Keratinocyte (primary cell): ENCODE measurements around the gene CTDSP2. TPM values are rescaled to one million over a fixed set of nuclear protein-coding genes. Genes with fewer than 3 reads are reported as not detected.

Source experiments
- DNase-seq: peaks from one replicate; pipeline ENCODE4 v3.0.0-alpha.2; 2011; ENCODE audit warnings: low read depth, missing footprints, low spot score
- FAIRE-seq: peaks from 2 replicates; lab custom pipeline; 2011; peaks lifted over from hg19 to GRCh38; lab: Jason Lieb, UNC
- H2AFZ ChIP-seq: 2 replicates; pipeline ENCODE4 v1.6.0; 2012; ENCODE audit warnings: low read length, control low read depth, inconsistent platforms; ENCODE audit not compliant: control insufficient read depth
- H3K27ac ChIP-seq: 2 replicates; pipeline ENCODE4 v1.5.1; 2011; ENCODE audit warnings: low read length; ENCODE audit not compliant: control insufficient read depth, insufficient read depth
- H3K27me3 ChIP-seq: 3 replicates; pipeline ENCODE4 v1.6.0; 2011; ENCODE audit warnings: low read length; ENCODE audit not compliant: control insufficient read depth, insufficient read depth; ENCODE audit errors: extremely low read depth
- H3K36me3 ChIP-seq, 2 experiments: 2 replicates in 1 of 2; 3 replicates in 1 of 2; pipeline ENCODE4 v1.5.1; 2011; ENCODE audit warnings: low read length in 2 of 2, mild to moderate bottlenecking in 1 of 2; ENCODE audit not compliant: control insufficient read depth in 2 of 2, insufficient read depth in 2 of 2; ENCODE audit errors: extremely low read depth in 1 of 2
- H3K4me1 ChIP-seq: 3 replicates; pipeline ENCODE4 v1.5.1; 2011; ENCODE audit warnings: low read length; ENCODE audit not compliant: control insufficient read depth, insufficient read depth; ENCODE audit errors: extremely low read depth
- H3K4me2 ChIP-seq: 3 replicates; pipeline ENCODE4 v1.6.0; 2011; ENCODE audit warnings: low read depth, low read length; ENCODE audit not compliant: control insufficient read depth, insufficient read depth; ENCODE audit errors: extremely low read depth
- H3K4me3 ChIP-seq, 3 experiments: fragments of 200-600 bp in 1 of 3; sonication (generic) in 1 of 3; 2 replicates in 2 of 3; 3 replicates in 1 of 3; pipeline ENCODE4 v1.5.1; 2011 to 2016; ENCODE audit warnings: low read length in 3 of 3, mild to moderate bottlenecking in 3 of 3, control low read depth in 2 of 3, inconsistent platforms in 1 of 3, low read depth in 1 of 3, mixed read lengths in 1 of 3, mixed run types in 1 of 3, moderate library complexity in 1 of 3; ENCODE audit not compliant: control insufficient read depth in 2 of 3, insufficient read depth in 2 of 3; ENCODE audit errors: extremely low read depth in 1 of 3
- H3K79me2 ChIP-seq: 2 replicates; pipeline ENCODE4 v1.6.0; 2012; ENCODE audit warnings: low read length; ENCODE audit not compliant: control insufficient read depth, insufficient read depth
- H3K9ac ChIP-seq: 3 replicates; pipeline ENCODE4 v1.6.0; 2011; ENCODE audit warnings: low read length; ENCODE audit not compliant: control insufficient read depth, insufficient read depth; ENCODE audit errors: extremely low read depth
- H3K9me1 ChIP-seq: 3 replicates; pipeline ENCODE4 v1.6.0; 2011; ENCODE audit warnings: low read length; ENCODE audit not compliant: control insufficient read depth, insufficient read depth; ENCODE audit errors: extremely low read depth
- H3K9me3 ChIP-seq: 2 replicates; pipeline ENCODE4 v1.5.1; 2012; ENCODE audit warnings: low read depth, low read length; ENCODE audit not compliant: control insufficient read depth
- H4K20me1 ChIP-seq: 3 replicates; pipeline ENCODE4 v1.6.0; 2011; ENCODE audit warnings: low read length; ENCODE audit not compliant: control insufficient read depth, insufficient read depth; ENCODE audit errors: extremely low read depth
- CTCF ChIP-seq, 3 experiments: IDR thresholded peaks in 1 of 3; conservative IDR thresholded peaks in 1 of 3; optimal IDR thresholded peaks in 1 of 3; 2 replicates in 2 of 3; 3 replicates in 1 of 3; pipeline versions ENCODE3 to v1.5.1; 2011; ENCODE audit warnings: low read length in 3 of 3, mild to moderate bottlenecking in 3 of 3, moderate library complexity in 2 of 3, control low read depth in 1 of 3, inconsistent platforms in 1 of 3; ENCODE audit not compliant: insufficient read depth in 2 of 3; ENCODE audit errors: extremely low read depth in 1 of 3
- EZH2 ChIP-seq: IDR thresholded peaks from one replicate; pipeline ENCODE4 v1.6.1; 2012; ENCODE audit warnings: inconsistent platforms, mild to moderate bottlenecking, low read length, moderate library complexity
- dilution Hi-C: fragments of 300-500 bp; cut with MboI; formaldehyde crosslinking; loops from one replicate; pipeline ENCODE4 v1.7.0; 2020; ENCODE audit warnings: low sequenced_read_pairs; ENCODE audit not compliant: extremely low pct_ligation_motif_present
- polyA plus RNA-seq, 5 experiments: library from polyadenylated mRNA; depleted of rRNA in 3 of 5; stranded (reverse) in 3 of 5; stranded (forward) in 1 of 5; unstranded in 1 of 5; fragments of >200 nt; gene quantifications; 1 replicate in 1 of 5; 2 replicates in 3 of 5; 3 replicates in 1 of 5; pipeline versions ENCODE4 v1.2.1 to v1.2.3, GENCODE V29; 2011 to 2012; ENCODE audit warnings: missing spikeins in 2 of 5, low read depth in 1 of 5, low replicate concordance in 1 of 5

CTDSP2 gene
- polyA plus RNA-seq, 1 donor (not counting 4 experiments of a cell fraction or from before 2014, with no cell fraction given) = 54.6 TPM

DNA sequence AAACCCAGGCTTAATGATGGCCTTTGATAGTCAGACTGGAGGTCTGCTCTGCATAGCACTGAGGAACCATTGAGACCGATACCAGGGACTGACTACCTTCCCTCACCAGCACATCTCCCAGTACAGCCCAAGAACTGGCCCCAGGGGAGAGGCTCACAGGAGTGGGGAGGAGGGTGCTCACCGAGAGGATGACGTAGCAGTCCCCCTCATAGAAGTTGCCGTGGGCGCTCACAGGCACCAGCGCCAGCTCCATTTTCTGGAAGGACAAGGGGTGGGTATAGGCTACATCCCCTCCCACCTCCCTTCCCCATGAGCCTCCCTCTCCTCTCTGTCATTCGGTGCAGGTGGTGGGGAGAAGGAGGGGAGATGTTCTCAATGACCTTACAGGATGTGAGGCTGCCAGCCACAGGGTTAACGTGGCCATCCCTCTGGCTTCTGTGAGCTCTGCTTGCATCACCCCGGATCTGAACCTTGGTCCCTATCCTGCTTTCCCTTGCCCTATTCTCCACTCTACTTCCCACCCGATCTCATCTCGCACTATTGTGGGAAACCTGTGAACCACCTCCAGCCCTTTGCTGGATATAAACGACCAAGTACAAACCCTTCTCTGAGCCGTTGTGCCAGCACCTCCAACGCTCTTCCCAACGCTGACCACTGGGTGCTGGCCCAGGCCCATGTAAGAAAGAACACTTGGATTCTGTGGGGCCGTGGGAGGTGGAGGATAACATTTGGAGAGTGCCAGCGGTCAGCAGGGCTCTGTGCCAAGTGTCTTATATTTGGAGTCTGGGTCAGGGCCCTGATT, 32.4 kb downstream of the CTDSP2 start:
- dilution Hi-C loops = no loop called here
- no peak overlapping the region for H3K27ac ChIP-seq
- no peaks in the 10 kb centered on the region for H3K27me3 ChIP-seq
- no peaks in the 10 kb centered on the region for H3K9me3 ChIP-seq
- H4K20me1 ChIP-seq = no peaks in the 10 kb centered on the region
- H3K4me1 ChIP-seq = peaks cover 9% of the 10 kb centered on the region
- H3K79me2 ChIP-seq = no peaks in the 10 kb centered on the region
- TF ChIP-seq EZH2 (no peak), CTCF (optimal IDR thresholded peaks at IDR 0.05 in 1 of 3, IDR thresholded peaks at IDR 0.05 in 1 of 3, conservative IDR thresholded peaks at IDR 0.05 in 1 of 3; ENCODE audit: extremely low read depth in 1 of 3, insufficient read depth in 2 of 3, low read length in 3 of 3) (no peak)
- H3K4me3 ChIP-seq = no peak overlapping the region
- H2AFZ ChIP-seq = no peak overlapping the region
- FAIRE-seq (no peak), DNase-seq (no peak)
- H3K9me1 ChIP-seq = no peaks in the 10 kb centered on the region
- no peak overlapping the region for H3K4me2 ChIP-seq
- peaks cover 5 to 11% of the 10 kb centered on the region in 2 experiments for H3K36me3 ChIP-seq
- H3K9ac ChIP-seq = no peak overlapping the region

GRCh38 chr12:57813111-57813970, 33.2 kb downstream of the CTDSP2 start:
- H3K9me1 ChIP-seq = no peaks in the 10 kb centered on the region
- dilution Hi-C loops = no loop called here
- FAIRE-seq = no peak
- no peaks in the 10 kb centered on the region for H4K20me1 ChIP-seq
- no peak overlapping the region for H3K4me3 ChIP-seq
- no peak overlapping the region for H3K4me2 ChIP-seq
- H3K79me2 ChIP-seq = no peaks in the 10 kb centered on the region
- H2AFZ ChIP-seq = no peak overlapping the region
- no peaks in the 10 kb centered on the region for H3K9me3 ChIP-seq
- TF ChIP-seq CTCF (optimal IDR thresholded peaks at IDR 0.05 in 1 of 3, IDR thresholded peaks at IDR 0.05 in 1 of 3, conservative IDR thresholded peaks at IDR 0.05 in 1 of 3; ENCODE audit: extremely low read depth in 1 of 3, insufficient read depth in 2 of 3, low read length in 3 of 3) = no peak
- no peak for TF ChIP-seq EZH2
- H3K9ac ChIP-seq = no peak overlapping the region
- DNase-seq = no peak
- peaks cover 5 to 7% of the 10 kb centered on the region in 2 experiments for H3K36me3 ChIP-seq
- no peak overlapping the region for H3K27ac ChIP-seq
- H3K4me1 ChIP-seq = peaks cover 9% of the 10 kb centered on the region
- H3K27me3 ChIP-seq = no peaks in the 10 kb centered on the region
